ENCODE results near the gene CDC34. TPM values are rescaled to one million over a fixed set of nuclear protein-coding genes. Genes with fewer than 3 reads are reported as not detected.

The CDC34 gene
- total RNA-seq, 1 experiment from 2014 or later, result 112 TPM

GRCh38 chr19:484494-484893, 47.1 kb upstream of the CDC34 start:
- no peak overlapping the region for H3K4me2 ChIP-seq (ENCODE audit: insufficient read depth, insufficient read length, low read length)
- H3K56ac ChIP-seq (ENCODE audit: insufficient read length, low read depth, low read length), result no peak overlapping the region
- Mint-ChIP-seq H3K9me3 (peaks cover 16 to 24% of the 10 kb centered on the region in 2 experiments), H3K36me3 (ENCODE audit: insufficient read depth in 1 of 3, low read depth in 3 of 3) (peaks cover 2 to 10% (median 5%) of the 10 kb centered on the region in 3 experiments; a peak in 5 of 7 replicates), H3K27ac (peak overlapping the region in 1 of 3 experiments; percentile 74; a peak in 1 of 7 replicates), H3K4me3 (no peak overlapping the region; a peak in 1 of 5 replicates), H3K27me3 (ENCODE audit: low read depth) (peaks cover 39% of the 10 kb centered on the region), H3K4me1 (peaks cover 24 to 25% of the 10 kb centered on the region in 2 experiments)
- H2BK12ac ChIP-seq (ENCODE audit: insufficient read length, low read depth, low read length), result no peak overlapping the region
- no peak overlapping the region for H3K9ac ChIP-seq (ENCODE audit: extremely low read depth, insufficient read length, low read length)
- H3K18ac ChIP-seq (ENCODE audit: insufficient read length, low read depth, low read length), result no peak overlapping the region
- no peak for TF ChIP-seq CTCF (conservative IDR thresholded peaks at IDR 0.05)
- H2BK20ac ChIP-seq (ENCODE audit: low read depth, low read length, poor library complexity, severe bottlenecking), result no peak overlapping the region
- H3K4ac ChIP-seq (ENCODE audit: low read depth, low read length), result no peak overlapping the region
- H2BK15ac ChIP-seq (ENCODE audit: low read depth, low read length), result no peak overlapping the region
- H3K27ac ChIP-seq (ENCODE audit: insufficient read length, low read depth, low read length), result no peak overlapping the region
- H2AK5ac ChIP-seq (ENCODE audit: insufficient read length, low read length), result no peak overlapping the region
- H3K23ac ChIP-seq (ENCODE audit: insufficient read length, low read depth, low read length), result no peak overlapping the region
- no peak overlapping the region for H4K5ac ChIP-seq (ENCODE audit: insufficient read length, low read depth, low read length)
- no peaks in the 10 kb centered on the region for H3K79me1 ChIP-seq (ENCODE audit: insufficient read depth, low read depth, low read length, poor library complexity, severe bottlenecking)
- DNase-seq, result no peak
- no peak overlapping the region for H2AFZ ChIP-seq (ENCODE audit: low read length)
- no peaks in the 10 kb centered on the region; the same call in 1 of the 2 replicates for H3K4me1 ChIP-seq (ENCODE audit: insufficient read depth, low read length)
- H4K8ac ChIP-seq (replicated peaks; ENCODE audit: insufficient read length, low read depth, low read length), result no peak overlapping the region
- H3T11ph ChIP-seq (ENCODE audit: low read length), result no peak overlapping the region
- WGBS (ENCODE audit: extremely low coverage, insufficient read length, low lambda C conversion rate), result no CpG with 5 or more reads among the region's 15 CpGs
- H3K14ac ChIP-seq (ENCODE audit: insufficient read depth, low read length), result no peak overlapping the region
- H2BK5ac ChIP-seq (ENCODE audit: insufficient read length, low read length), result no peak overlapping the region
- no peak overlapping the region for H2BK120ac ChIP-seq (ENCODE audit: low read depth, low read length, poor library complexity, severe bottlenecking)
- peaks cover 4% of the 10 kb centered on the region for H4K20me1 ChIP-seq (ENCODE audit: control insufficient read depth, insufficient read depth, insufficient read length)
- no peaks in the 10 kb centered on the region for H3K79me2 ChIP-seq (ENCODE audit: insufficient read depth, low read length)
- H3K23me2 ChIP-seq (ENCODE audit: insufficient read length, low read depth, low read length, poor library complexity, severe bottlenecking), result peaks cover 4% of the 10 kb centered on the region
- no peaks in the 10 kb centered on the region for H3K9me3 ChIP-seq (ENCODE audit: control insufficient read depth, low read depth, low read length)
- H3K27me3 ChIP-seq (ENCODE audit: insufficient read depth, low read length), result no peaks in the 10 kb centered on the region
- H4K91ac ChIP-seq (ENCODE audit: insufficient read length, low read depth, low read length), result no peak overlapping the region

Measured in H9 (cell line).